HEK293 (cell line): ENCODE measurements around the gene PCDHA12.
"Not testable (repeated sequence)": the region's sequence is repeated elsewhere in the genome, so short reads cannot be mapped to it uniquely, and the experiment has no call there.

ENCODE experiments used
- CTCF ChIA-PET: fragments of 350-600 bp; formaldehyde crosslinking; extraction: SDS; loops from one replicate; lab custom pipeline; 2021; ENCODE audit warnings: antibody characterized with exemption; lab: Yijun Ruan, JAX
- POLR2A ChIA-PET: fragments of 300-600 bp; formaldehyde crosslinking; extraction: SDS; loops from one replicate; lab custom pipeline; 2020; ENCODE audit warnings: antibody characterized with exemption, inconsistent platforms; lab: Yijun Ruan, JAX
- H3K27ac ChIP-seq: fragments of 200-500 bp; sonication (Bioruptor generic); 2 replicates; pipeline ENCODE4 v1.5.1; 2014; ENCODE audit warnings: low read depth, low read length, control low read depth, inconsistent platforms; ENCODE audit errors: extremely low read depth
- H3K36me3 ChIP-seq, 2 experiments: fragments of 200-500 bp in 1 of 2; sonication (Bioruptor generic) in 1 of 2; 1 replicate in 1 of 2; 2 replicates in 1 of 2; pipeline ENCODE4 v1.5.1; 2014 to 2017; ENCODE audit warnings: inconsistent platforms in 2 of 2, low read length in 2 of 2; ENCODE audit not compliant: control insufficient read depth in 2 of 2, insufficient read depth in 1 of 2
- H3K4me1 ChIP-seq: fragments of 200-500 bp; sonication (Bioruptor generic); 2 replicates; pipeline ENCODE4 v1.5.1; 2014; ENCODE audit warnings: mild to moderate bottlenecking, low read length, inconsistent platforms; ENCODE audit not compliant: control insufficient read depth, insufficient read depth
- H3K4me3 ChIP-seq: 2 replicates; pipeline ENCODE4 v1.5.1; 2011; ENCODE audit warnings: low read depth, mild to moderate bottlenecking, control low read depth, low read length, moderate library complexity
- H3K9me3 ChIP-seq: fragments of 200-500 bp; sonication (Bioruptor generic); 2 replicates; pipeline ENCODE4 v1.5.1; 2014; ENCODE audit warnings: low read depth, low read length, inconsistent platforms; ENCODE audit not compliant: control insufficient read depth, insufficient read depth
- ZNF362 ChIP-seq: fragments of 450-650 bp; formaldehyde crosslinking; IDR thresholded peaks from 2 replicates; pipeline ENCODE4 v1.5.1; 2016; ENCODE audit warnings: missing biosample characterization, missing genetic modification characterization
- ZNF621 ChIP-seq: fragments of 450-650 bp; formaldehyde crosslinking; IDR thresholded peaks from 2 replicates; pipeline ENCODE4 v1.5.1; 2017; ENCODE audit warnings: missing biosample characterization, missing genetic modification characterization
- ZNF654 ChIP-seq: fragments of 450-650 bp; formaldehyde crosslinking; IDR thresholded peaks from 2 replicates; pipeline ENCODE4 v1.5.1; 2016; ENCODE audit warnings: low read depth, missing biosample characterization, missing genetic modification characterization

PCDHA12 gene

GRCh38 chr5:140840978-140841962 is 33.8 kb upstream of the PCDHA12 start, which contains the start of gene PCDHA8:
TSS of gene PCDHA8 (plus strand) at chr5:140841187. CDS start at chr5:140841322, 135 bp downstream.
- CTCF ChIA-PET: interaction anchor here (0.6 to 3.9 kb wide), 23 partner anchors 10 to 326 kb away, joined by 3 to 24 read pairs (median 4); partner anchors contain the start of genes PCDHA10, PCDHA13, PCDHA2 and PCDHA5
- Histone ChIP-seq H3K36me3 (no peaks in the 10 kb centered on the region), H3K27ac (no peak within 1 kb of the TSS), H3K9me3 (no peaks in the 10 kb centered on the region), H3K4me1 (no peaks in the 10 kb centered on the region), H3K4me3 (no peak within 1 kb of the TSS)
- TF ChIP-seq ZNF362 (tag by site-specific recombination) (no peak), ZNF654 (tag by site-specific recombination) (peak; percentile 52)
- POLR2A ChIA-PET: no interaction called here

GRCh38 chr5:140842798-140843733 is 32.0 kb upstream of the PCDHA12 start:
- ChIA-PET CTCF (interaction anchor here (0.5 kb wide), 1 partner anchor 39 kb away, joined by 3 read pairs; the partner anchor contains the start of gene PCDHA13), POLR2A (no interaction called here)
- TF ChIP-seq ZNF621 (tag by site-specific recombination): no peak
- Histone ChIP-seq H3K4me1 (no peaks in the 10 kb centered on the region), H3K4me3 (no peak overlapping the region), H3K27ac (no peak overlapping the region), H3K36me3 (no peaks in the 10 kb centered on the region), H3K9me3 (no peaks in the 10 kb centered on the region)

GRCh38 chr5:140848139-140849102 is 26.7 kb upstream of the PCDHA12 start, which contains the start of gene PCDHA9:
TSS of gene PCDHA9 (plus strand) at chr5:140848382. CDS start at chr5:140848496, 114 bp downstream.
- H3K36me3 ChIP-seq, POLR2A ChIA-PET, H3K4me3 ChIP-seq, H3K9me3 ChIP-seq, H3K4me1 ChIP-seq, H3K27ac ChIP-seq: not testable (repeated sequence)
- CTCF ChIA-PET: interaction anchor here (0.7 kb wide), 1 partner anchor 17 kb away, joined by 3 read pairs; no protein-coding TSS in a partner anchor

- POLR2A ChIA-PET, H3K9me3 ChIP-seq, H3K27ac ChIP-seq, H3K4me1 ChIP-seq, H3K4me3 ChIP-seq, H3K36me3 ChIP-seq: not testable (repeated sequence)
- CTCF ChIA-PET: interaction anchor here (0.6 kb wide), 1 partner anchor 950 kb away, joined by 3 read pairs; no protein-coding TSS in a partner anchor
Observed at GRCh38 chr5:140849831-140850634, 25.1 kb upstream of the PCDHA12 start.
